SJCRH30 (cell line): Measurements from ENCODE around the gene FAHD2A. TPM values are rescaled to one million over a fixed set of nuclear protein-coding genes. Genes with fewer than 3 reads are reported as not detected.
"Not testable (repeated sequence)": the region's sequence is repeated elsewhere in the genome, so short reads cannot be mapped to it uniquely, and the experiment has no call there.

ENCODE experiments used
- DNase-seq, 2 experiments: peaks; one replicate each; pipeline ENCODE4 v3.0.0-alpha.2; 2015 to 2020
- H3K27ac ChIP-seq: fragments of 250-450 bp; sonication (Bioruptor Pico); 2 replicates; pipeline ENCODE4 v1.5.1; 2020; ENCODE audit warnings: mild to moderate bottlenecking, moderate library complexity
- H3K27me3 ChIP-seq: fragments of 250-450 bp; sonication (Bioruptor Pico); 2 replicates; pipeline ENCODE4 v1.5.1; 2020; ENCODE audit warnings: mild to moderate bottlenecking, moderate library complexity
- H3K36me3 ChIP-seq: fragments of 250-450 bp; sonication (Bioruptor Pico); 2 replicates; pipeline ENCODE4 v1.5.1; 2020; ENCODE audit warnings: mild to moderate bottlenecking, moderate library complexity
- H3K4me1 ChIP-seq: fragments of 250-450 bp; sonication (Bioruptor Pico); 2 replicates; pipeline ENCODE4 v1.5.1; 2020; ENCODE audit warnings: mild to moderate bottlenecking, moderate library complexity
- H3K4me3 ChIP-seq: fragments of 250-450 bp; sonication (Bioruptor Pico); 2 replicates; pipeline ENCODE4 v1.5.1; 2020; ENCODE audit warnings: mild to moderate bottlenecking, moderate library complexity
- H3K9me3 ChIP-seq: fragments of 250-450 bp; sonication (Bioruptor Pico); replicated peaks from 2 replicates; pipeline ENCODE4 v1.5.1; 2020; ENCODE audit warnings: mild to moderate bottlenecking, moderate library complexity
- total RNA-seq: library from RNA; depleted of rRNA; stranded (reverse); fragments of >200 nt; shearing (Covaris generic); gene quantifications from 2 replicates; pipeline ENCODE4 v1.2.3, GENCODE V29; 2014; rRNA removed

The FAHD2A gene
- total RNA-seq, 1 experiment from 2014 or later, result 19.6 TPM

GRCh38 chr2:95433373-95433772 is 30.9 kb downstream of the FAHD2A start:
- H3K4me3 ChIP-seq, H3K9me3 ChIP-seq, H3K27ac ChIP-seq, H3K36me3 ChIP-seq, H3K4me1 ChIP-seq, H3K27me3 ChIP-seq, DNase-seq: not testable (repeated sequence)

- DNase-seq, H3K27me3 ChIP-seq, H3K27ac ChIP-seq, H3K4me1 ChIP-seq, H3K4me3 ChIP-seq, H3K36me3 ChIP-seq, H3K9me3 ChIP-seq: not testable (repeated sequence)
Measured at GRCh38 chr2:95433973-95434372, 31.5 kb downstream of the FAHD2A start.

GRCh38 chr2:95434507-95435076 is 32.1 kb downstream of the FAHD2A start:
- H3K27ac ChIP-seq, H3K27me3 ChIP-seq, H3K36me3 ChIP-seq, H3K9me3 ChIP-seq, H3K4me3 ChIP-seq, H3K4me1 ChIP-seq: not testable (repeated sequence)
- DNase-seq, result peak; percentile 30 to 84

GRCh38 chr2:95435162-95435871 is 32.8 kb downstream of the FAHD2A start:
- DNase-seq, H3K9me3 ChIP-seq, H3K4me3 ChIP-seq, H3K27ac ChIP-seq, H3K4me1 ChIP-seq, H3K27me3 ChIP-seq, H3K36me3 ChIP-seq: not testable (repeated sequence)

GRCh38 chr2:95435872-95436209 is 33.3 kb downstream of the FAHD2A start:
- DNase-seq, H3K36me3 ChIP-seq, H3K27ac ChIP-seq, H3K4me1 ChIP-seq, H3K4me3 ChIP-seq, H3K27me3 ChIP-seq, H3K9me3 ChIP-seq: not testable (repeated sequence)

DNA sequence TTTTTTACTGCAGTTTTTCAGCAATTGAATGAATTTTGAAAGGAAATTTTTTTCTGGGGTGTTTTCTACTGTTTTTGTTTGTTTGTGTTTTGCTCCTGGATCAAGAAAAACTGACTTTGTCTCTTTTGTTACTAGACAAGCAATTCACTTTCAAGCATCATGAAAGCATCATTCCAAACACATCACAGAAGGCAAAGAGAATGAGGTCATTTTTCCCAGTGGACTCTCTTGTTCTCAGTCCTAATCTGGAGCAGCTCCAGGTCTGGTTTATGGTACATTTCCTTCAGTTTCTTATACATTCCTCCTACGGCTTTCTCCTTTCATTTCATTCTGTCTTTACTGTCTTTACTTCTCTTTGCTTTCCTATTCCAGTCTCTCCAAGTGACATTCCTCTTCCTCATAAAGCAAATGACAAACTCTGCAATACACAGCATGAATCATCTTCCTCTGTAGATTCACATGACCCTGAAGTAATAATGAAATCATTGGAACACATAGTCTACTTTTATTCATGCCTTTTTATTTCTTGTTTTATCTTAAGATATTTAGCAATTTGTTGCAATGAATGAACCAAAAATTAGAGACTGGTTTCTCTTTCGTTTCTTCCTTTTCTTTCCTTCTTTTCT is 40.1 kb downstream of the FAHD2A start:
- not testable (repeated sequence) for H3K36me3 ChIP-seq, H3K27me3 ChIP-seq, H3K4me1 ChIP-seq, H3K9me3 ChIP-seq, H3K27ac ChIP-seq, DNase-seq, H3K4me3 ChIP-seq

DNA sequence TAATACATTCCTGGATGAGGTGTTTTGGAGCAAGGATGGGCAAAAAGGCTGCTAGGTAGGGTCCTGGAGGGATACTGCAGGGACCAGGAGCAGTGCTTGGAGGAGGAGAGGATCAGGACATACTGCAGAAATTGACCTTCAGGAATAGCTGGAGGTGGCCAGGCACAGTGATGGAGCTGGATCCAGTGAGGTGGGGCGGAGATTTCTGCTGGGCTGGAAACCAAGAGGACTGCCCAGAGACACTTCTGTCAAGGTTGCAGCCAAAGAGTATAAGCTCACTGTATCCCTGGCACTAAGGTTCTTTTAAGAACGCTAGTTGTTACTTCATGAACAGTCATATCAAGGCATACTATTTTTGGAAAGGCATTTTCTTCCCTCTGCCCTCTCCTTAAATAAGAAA is 42.8 kb downstream of the FAHD2A start:
- not testable (repeated sequence) for H3K36me3 ChIP-seq, H3K9me3 ChIP-seq, H3K27me3 ChIP-seq, DNase-seq, H3K27ac ChIP-seq, H3K4me1 ChIP-seq, H3K4me3 ChIP-seq

DNA sequence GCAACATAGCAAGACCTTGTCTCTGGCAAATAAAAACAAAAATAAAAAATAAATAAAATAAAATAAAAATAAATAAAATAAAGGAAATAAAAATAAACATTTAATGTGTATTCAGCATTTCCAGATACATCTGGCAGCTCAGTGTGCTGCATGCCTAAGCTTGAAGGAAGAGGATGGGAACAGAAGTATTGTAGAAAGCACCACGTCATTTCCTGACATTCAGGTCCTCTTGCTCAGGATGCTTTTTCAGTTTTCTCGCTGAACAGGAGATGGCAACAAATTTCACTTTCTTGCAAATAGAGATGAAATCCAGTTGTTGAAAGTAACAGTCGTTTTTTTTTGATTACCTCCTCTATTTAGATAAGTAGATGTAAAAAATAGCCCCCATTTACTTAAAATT is 60.8 kb downstream of the FAHD2A start:
- H3K27me3 ChIP-seq, H3K27ac ChIP-seq, H3K36me3 ChIP-seq, H3K4me1 ChIP-seq, DNase-seq, H3K9me3 ChIP-seq, H3K4me3 ChIP-seq: not testable (repeated sequence)

Other genes starting within 250 kb of the FAHD2A start
- 8.4 and 9.4 TPM in 2 replicates for gene ZNF514, start 242.9 kb upstream of the FAHD2A start, total RNA-seq
- gene ZNF2, start 236.9 kb upstream of the FAHD2A start, total RNA-seq, result 8.8 and 9.9 TPM in 2 replicates
- gene ZNF892, start 195.2 kb upstream of the FAHD2A start, total RNA-seq, result 5.3 and 6.8 TPM in 2 replicates
- 0.05 and 0.57 TPM in 2 replicates for gene PROM2, start 128.3 kb upstream of the FAHD2A start, total RNA-seq
- gene KCNIP3, start 105.4 kb upstream of the FAHD2A start, total RNA-seq, result not detected in 2 replicates
- not detected in 2 replicates for gene TRIM43B, start 82.0 kb downstream of the FAHD2A start, total RNA-seq
- not detected in 2 replicates for gene TRIM43, start 189.3 kb downstream of the FAHD2A start, total RNA-seq